ENCODE data around the gene FHIT.

Gene FHIT

DNA sequence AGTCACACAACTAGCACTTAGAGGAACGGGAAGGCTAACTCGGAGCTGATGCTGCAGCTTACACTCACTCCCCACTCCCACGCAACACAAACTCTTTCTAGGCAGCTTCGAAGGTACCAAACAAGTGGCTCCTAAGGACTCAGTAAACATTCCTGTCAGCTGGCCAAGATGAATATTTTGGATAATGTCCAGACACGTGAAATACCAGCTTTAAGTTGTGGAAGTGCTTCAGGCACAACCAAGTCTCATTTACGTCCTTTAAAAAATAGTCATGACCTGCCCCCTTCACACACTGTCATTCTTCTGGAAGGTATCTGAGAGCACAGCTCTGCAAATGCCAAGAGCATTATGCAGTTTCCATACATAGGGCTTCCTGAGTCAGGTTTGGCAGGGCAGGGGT lies 1195.5 kb downstream of the FHIT start:
- H3K4me3 ChIP-seq (ENCODE audit: control insufficient read depth, low read depth, low read length): no peak overlapping the region

GRCh38 chr3:60053526-60054265 lies 1197.6 kb downstream of the FHIT start:
- TF ChIP-seq CTCF (IDR thresholded peaks at IDR 0.05; ENCODE audit: control insufficient read depth, insufficient read depth, low read depth, low read length, missing control alignments): no peak
- H3K4me3 ChIP-seq (ENCODE audit: control insufficient read depth, low read depth, low read length): no peak overlapping the region
- no peak for DNase-seq (ENCODE audit: low read depth)

More for the DNA sequence above, 1195.5 kb downstream of the FHIT start:
- TF ChIP-seq CTCF (IDR thresholded peaks at IDR 0.05; ENCODE audit: control insufficient read depth, insufficient read depth, low read depth, low read length, missing control alignments): no peak
- DNase-seq (ENCODE audit: low read depth): no peak

DNA sequence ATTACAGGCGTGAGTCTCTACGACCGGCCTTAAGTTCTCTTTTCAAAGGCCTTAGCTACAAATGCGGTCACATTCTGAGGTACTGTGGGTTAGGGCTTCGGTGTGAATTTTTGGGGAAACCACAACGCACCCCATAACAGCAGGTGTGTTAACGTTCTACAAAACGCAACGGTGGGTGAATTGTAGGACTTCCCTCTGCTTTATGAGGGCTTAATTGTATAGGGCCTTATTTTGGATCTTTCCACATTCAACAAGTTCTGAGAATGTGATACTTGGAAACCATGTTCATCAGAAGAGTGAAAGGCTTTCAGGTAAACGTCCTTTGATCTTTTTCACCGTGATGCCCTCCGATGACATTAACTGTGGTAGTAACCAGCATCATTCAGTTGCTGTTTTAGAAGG lies 1202.8 kb downstream of the FHIT start:
- no peak for DNase-seq (ENCODE audit: low read depth)
- H3K4me3 ChIP-seq (ENCODE audit: control insufficient read depth, low read depth, low read length): no peak overlapping the region
- TF ChIP-seq CTCF (IDR thresholded peaks at IDR 0.05; ENCODE audit: control insufficient read depth, insufficient read depth, low read depth, low read length, missing control alignments): no peak

GRCh38 chr3:60047426-60048200 lies 1203.6 kb downstream of the FHIT start:
- H3K4me3 ChIP-seq (ENCODE audit: control insufficient read depth, low read depth, low read length): no peak overlapping the region
- no peak for DNase-seq (ENCODE audit: low read depth)
- TF ChIP-seq CTCF (IDR thresholded peaks at IDR 0.05; ENCODE audit: control insufficient read depth, insufficient read depth, low read depth, low read length, missing control alignments): no peak

- no peak overlapping the region for H3K4me3 ChIP-seq (ENCODE audit: control insufficient read depth, low read depth, low read length)
- no peak for DNase-seq (ENCODE audit: low read depth)
- TF ChIP-seq CTCF (IDR thresholded peaks at IDR 0.05; ENCODE audit: control insufficient read depth, insufficient read depth, low read depth, low read length, missing control alignments): no peak
These were observed 1205.0 kb downstream of the FHIT start for GRCh38 chr3:60046210-60046609.

DNA sequence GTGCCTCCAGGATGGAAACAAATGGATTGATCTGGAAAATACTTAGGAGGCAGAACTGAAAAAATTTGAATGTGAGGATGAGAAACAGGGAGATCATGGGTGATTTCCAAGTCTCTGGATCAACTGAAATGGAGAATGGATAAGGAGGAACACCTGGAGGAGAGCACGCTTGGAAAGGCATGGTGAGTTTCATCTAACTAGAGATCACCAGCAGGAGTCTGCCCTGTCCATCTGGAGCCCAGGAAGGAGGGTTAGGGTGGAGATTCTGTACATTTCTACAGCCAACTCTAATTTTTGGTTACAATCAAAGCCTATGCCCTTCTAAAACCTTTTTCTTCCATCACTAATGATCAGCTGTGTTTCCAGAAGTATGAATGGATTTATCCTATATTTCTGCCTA lies 1205.6 kb downstream of the FHIT start:
- TF ChIP-seq CTCF (IDR thresholded peaks at IDR 0.05; ENCODE audit: control insufficient read depth, insufficient read depth, low read depth, low read length, missing control alignments): no peak
- H3K4me3 ChIP-seq (ENCODE audit: control insufficient read depth, low read depth, low read length): no peak overlapping the region
- DNase-seq (ENCODE audit: low read depth): no peak

Measured in AG09309 (cell line).